Activated naive CD8-positive, alpha-beta T cell treated with anti-CD3 and anti-CD28 coated beads, Interleukin-2, amount 50 U/mL, for 16 hours (primary cell): ENCODE measurements around the gene AKR7A3.

Source experiments
- DNase-seq: peaks from one replicate; pipeline ENCODE4 v3.0.0-alpha.2; 2020; ENCODE audit warnings: low read depth, low spot score

Gene AKR7A3

GRCh38 chr1:19254416-19254815 lies 34.2 kb downstream of the AKR7A3 start:
- no peak for DNase-seq

GRCh38 chr1:19251305-19252196 lies 37.0 kb downstream of the AKR7A3 start, which contains the start of the genes EMC1 and MRTO4:
TSS of gene EMC1 (minus strand) at chr1:19251524. CDS start at chr1:19251509, 15 bp downstream.
TSS of gene MRTO4 (plus strand) at chr1:19251805. CDS start at chr1:19251836, 31 bp downstream.
- peak; percentile 85 for DNase-seq

- no peak for DNase-seq
Measured at GRCh38 chr1:19250629-19251304, 37.8 kb downstream of the AKR7A3 start.

GRCh38 chr1:19240673-19241538 lies 47.7 kb downstream of the AKR7A3 start:
- peak; percentile 42 for DNase-seq

- DNase-seq: no peak
Measured at GRCh38 chr1:19239876-19240275, 48.7 kb downstream of the AKR7A3 start.

GRCh38 chr1:19234224-19234623 lies 54.3 kb downstream of the AKR7A3 start:
- no peak for DNase-seq
